OCI-LY7 (cell line): ENCODE results near the gene CD177. TPM values are rescaled to one million over a fixed set of nuclear protein-coding genes. Genes with fewer than 3 reads are reported as not detected.
"Not testable (repeated sequence)": the region's sequence is repeated elsewhere in the genome, so short reads cannot be mapped to it uniquely, and the experiment has no call there.

Source experiments
- BruUV-seq: library from RNA; stranded (reverse); fragments of 400-500 nt; replicated peaks from 2 replicates; lab custom pipeline; 2021; lab: Mats Ljungman, UMichigan
- CTCF ChIA-PET: fragments of 300-600 bp; sonication (Branson Sonifier 250); formaldehyde crosslinking; loops from one replicate; lab custom pipeline; 2022; ENCODE audit warnings: antibody characterized with exemption; ENCODE audit not compliant: unreplicated experiment; lab: Charles Lee
- POLR2A ChIA-PET: fragments of 300-600 bp; sonication (Branson Sonifier 250); formaldehyde crosslinking; loops from one replicate; lab custom pipeline; 2022; ENCODE audit warnings: antibody characterized with exemption; lab: Charles Lee
- DNase-seq: peaks from one replicate; pipeline ENCODE4 v3.0.0-alpha.2; 2015; ENCODE audit warnings: low spot score
- H2AFZ ChIP-seq: fragments of 200-600 bp; sonication (generic), shearing (Covaris generic); 2 replicates; pipeline ENCODE4 v1.6.1; 2014; ENCODE audit warnings: mild to moderate bottlenecking, antibody characterized with exemption, low read length, moderate library complexity
- H3K27ac ChIP-seq: fragments of 200-600 bp; sonication (generic); 2 replicates; pipeline ENCODE4 v1.5.1; 2014; ENCODE audit warnings: mixed run types, low read depth, mild to moderate bottlenecking, moderate library complexity, low read length, inconsistent platforms; ENCODE audit not compliant: poor library complexity, severe bottlenecking
- H3K36me3 ChIP-seq: fragments of 200-600 bp; sonication (generic); 2 replicates; pipeline ENCODE4 v1.6.1; 2014; ENCODE audit warnings: mild to moderate bottlenecking, antibody characterized with exemption, low read length, moderate library complexity, mixed read lengths; ENCODE audit not compliant: insufficient read depth
- H3K4me1 ChIP-seq: fragments of 200-600 bp; sonication (generic); 2 replicates; pipeline ENCODE4 v1.5.1; 2014; ENCODE audit warnings: mild to moderate bottlenecking, low read length; ENCODE audit not compliant: insufficient read depth, poor library complexity, severe bottlenecking
- H3K4me2 ChIP-seq: fragments of 200-600 bp; sonication (generic); 2 replicates; pipeline ENCODE4 v1.6.1; 2014; ENCODE audit warnings: mild to moderate bottlenecking, low read length
- H3K4me3 ChIP-seq: fragments of 200-600 bp; sonication (generic); 2 replicates; pipeline ENCODE4 v1.5.1; 2014; ENCODE audit warnings: mild to moderate bottlenecking, low read depth, low read length; ENCODE audit not compliant: poor library complexity, severe bottlenecking
- H3K79me2 ChIP-seq: fragments of 200-600 bp; sonication (generic); 2 replicates; pipeline ENCODE4 v1.6.1; 2016; ENCODE audit warnings: low read depth, mild to moderate bottlenecking, low read length, moderate library complexity, mixed read lengths; ENCODE audit not compliant: insufficient read depth
- H3K9me2 ChIP-seq: fragments of 200-600 bp; sonication (generic); 2 replicates; pipeline ENCODE4 v1.6.1; 2016; ENCODE audit warnings: mild to moderate bottlenecking, low read length, mixed read lengths; ENCODE audit not compliant: insufficient read depth
- H3K9me3 ChIP-seq: fragments of 200-600 bp; sonication (generic); 2 replicates; pipeline ENCODE4 v1.6.1; 2014; ENCODE audit warnings: mild to moderate bottlenecking, mixed run types, low read length, mixed read lengths
- H4K20me1 ChIP-seq: fragments of 200-600 bp; sonication (generic); 2 replicates; pipeline ENCODE4 v1.6.1; 2014; ENCODE audit warnings: mild to moderate bottlenecking, antibody characterized with exemption, low read length, moderate library complexity, mixed read lengths; ENCODE audit not compliant: insufficient read depth
- EZH2phosphoT487 ChIP-seq: fragments of 200-600 bp; sonication (generic); IDR thresholded peaks from 2 replicates; pipeline ENCODE4 v1.6.1; 2018; ENCODE audit warnings: low read depth, borderline replicate concordance, mild to moderate bottlenecking, mixed run types, antibody characterized with exemption, low read length, moderate library complexity, mixed read lengths
- intact Hi-C: fragments of 100-400 bp; cut with micrococcal nuclease; formaldehyde crosslinking; loops from one replicate; pipeline ENCODE4 v1.10.0; 2022; ENCODE audit not compliant: unreplicated experiment
- total RNA-seq, 2 experiments: library from RNA; depleted of rRNA in 1 of 2; stranded (reverse); fragments of >200 nt in 1 of 2; shearing (Covaris generic) in 1 of 2; gene quantifications; 2 replicates each; pipeline ENCODE4 v1.2.3, GENCODE V29; 2014 to 2022
- TF ChIP-seq, protein P1 (sequence below): fragments of 200-600 bp; sonication (generic); conservative IDR thresholded peaks from 2 replicates; pipeline ENCODE4 v1.5.1; 2014; ENCODE audit warnings: mild to moderate bottlenecking, antibody characterized with exemption, low read length, moderate library complexity, mixed read lengths

CD177 gene
- total RNA-seq, 2 experiments from 2014 or later: not detected

DNA sequence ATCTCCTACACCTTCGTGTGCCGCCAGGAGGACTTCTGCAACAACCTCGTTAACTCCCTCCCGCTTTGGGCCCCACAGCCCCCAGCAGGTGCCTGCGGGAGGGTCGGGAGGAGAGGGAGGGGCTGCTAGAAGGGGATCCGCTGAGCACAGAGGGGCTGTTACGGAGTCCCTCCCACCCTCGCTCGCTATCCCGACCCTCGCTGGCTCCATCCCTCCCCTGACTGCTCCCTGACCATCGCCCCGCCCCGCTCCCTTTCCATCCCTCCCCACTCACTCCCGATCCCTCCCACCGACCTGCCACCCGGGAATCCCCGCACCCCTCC lies 780 bp downstream of the CD177 start:
- TF ChIP-seq EZH2phosphoT487: no peak
- TF ChIP-seq, protein P1, sequence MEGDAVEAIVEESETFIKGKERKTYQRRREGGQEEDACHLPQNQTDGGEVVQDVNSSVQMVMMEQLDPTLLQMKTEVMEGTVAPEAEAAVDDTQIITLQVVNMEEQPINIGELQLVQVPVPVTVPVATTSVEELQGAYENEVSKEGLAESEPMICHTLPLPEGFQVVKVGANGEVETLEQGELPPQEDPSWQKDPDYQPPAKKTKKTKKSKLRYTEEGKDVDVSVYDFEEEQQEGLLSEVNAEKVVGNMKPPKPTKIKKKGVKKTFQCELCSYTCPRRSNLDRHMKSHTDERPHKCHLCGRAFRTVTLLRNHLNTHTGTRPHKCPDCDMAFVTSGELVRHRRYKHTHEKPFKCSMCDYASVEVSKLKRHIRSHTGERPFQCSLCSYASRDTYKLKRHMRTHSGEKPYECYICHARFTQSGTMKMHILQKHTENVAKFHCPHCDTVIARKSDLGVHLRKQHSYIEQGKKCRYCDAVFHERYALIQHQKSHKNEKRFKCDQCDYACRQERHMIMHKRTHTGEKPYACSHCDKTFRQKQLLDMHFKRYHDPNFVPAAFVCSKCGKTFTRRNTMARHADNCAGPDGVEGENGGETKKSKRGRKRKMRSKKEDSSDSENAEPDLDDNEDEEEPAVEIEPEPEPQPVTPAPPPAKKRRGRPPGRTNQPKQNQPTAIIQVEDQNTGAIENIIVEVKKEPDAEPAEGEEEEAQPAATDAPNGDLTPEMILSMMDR: no peak
- no peaks in the 10 kb centered on the region for H3K4me1 ChIP-seq
- H3K27ac ChIP-seq: no peak overlapping the region
- ChIA-PET POLR2A (no interaction called here), CTCF (no interaction called here)
- no peaks in the 10 kb centered on the region for H3K9me2 ChIP-seq
- no peak for DNase-seq
- no peak overlapping the region for H3K4me2 ChIP-seq
- no peaks in the 10 kb centered on the region for H4K20me1 ChIP-seq
- H3K36me3 ChIP-seq: no peaks in the 10 kb centered on the region
- H3K79me2 ChIP-seq: no peaks in the 10 kb centered on the region
- no peaks in the 10 kb centered on the region for H3K9me3 ChIP-seq
- no peak overlapping the region for H3K4me3 ChIP-seq
- intact Hi-C loops: no loop called here
- no TSS peak for BruUV-seq
- no peak overlapping the region for H2AFZ ChIP-seq

- DNase-seq, H3K9me2 ChIP-seq, H4K20me1 ChIP-seq, H3K9me3 ChIP-seq, POLR2A ChIA-PET, CTCF ChIA-PET, intact Hi-C loops, H2AFZ ChIP-seq, H3K79me2 ChIP-seq, BruUV-seq, H3K4me1 ChIP-seq, H3K4me3 ChIP-seq, H3K27ac ChIP-seq, H3K36me3 ChIP-seq, H3K4me2 ChIP-seq: not testable (repeated sequence)
Measured at GRCh38 chr19:43356749-43357148, 3.3 kb downstream of the CD177 start.

- Histone ChIP-seq H3K4me1 (no peaks in the 10 kb centered on the region), H3K9me3 (no peaks in the 10 kb centered on the region), H4K20me1 (no peaks in the 10 kb centered on the region), H3K27ac (no peak overlapping the region), H3K9me2 (no peaks in the 10 kb centered on the region), H2AFZ (no peak overlapping the region), H3K36me3 (no peaks in the 10 kb centered on the region), H3K79me2 (no peaks in the 10 kb centered on the region), H3K4me3 (no peak overlapping the region), H3K4me2 (no peak overlapping the region)
- POLR2A ChIA-PET: no interaction called here
- BruUV-seq: no TSS peak
- TF ChIP-seq, protein P1: no peak
- no peak for TF ChIP-seq EZH2phosphoT487
- intact Hi-C loops: no loop called here
- CTCF ChIA-PET: no interaction called here
- DNase-seq: no peak
Measured at GRCh38 chr19:43362179-43362578, 8.7 kb downstream of the CD177 start.
